ENCODE measurements around the gene PECR. TPM values are rescaled to one million over a fixed set of nuclear protein-coding genes. Genes with fewer than 3 reads are reported as not detected.
A peak's percentile ranks its signal among the peaks of the same experiment; 100 is the strongest.

Gene PECR
- total RNA-seq, 1 experiment from 2014 or later = 13.9 TPM

DNA sequence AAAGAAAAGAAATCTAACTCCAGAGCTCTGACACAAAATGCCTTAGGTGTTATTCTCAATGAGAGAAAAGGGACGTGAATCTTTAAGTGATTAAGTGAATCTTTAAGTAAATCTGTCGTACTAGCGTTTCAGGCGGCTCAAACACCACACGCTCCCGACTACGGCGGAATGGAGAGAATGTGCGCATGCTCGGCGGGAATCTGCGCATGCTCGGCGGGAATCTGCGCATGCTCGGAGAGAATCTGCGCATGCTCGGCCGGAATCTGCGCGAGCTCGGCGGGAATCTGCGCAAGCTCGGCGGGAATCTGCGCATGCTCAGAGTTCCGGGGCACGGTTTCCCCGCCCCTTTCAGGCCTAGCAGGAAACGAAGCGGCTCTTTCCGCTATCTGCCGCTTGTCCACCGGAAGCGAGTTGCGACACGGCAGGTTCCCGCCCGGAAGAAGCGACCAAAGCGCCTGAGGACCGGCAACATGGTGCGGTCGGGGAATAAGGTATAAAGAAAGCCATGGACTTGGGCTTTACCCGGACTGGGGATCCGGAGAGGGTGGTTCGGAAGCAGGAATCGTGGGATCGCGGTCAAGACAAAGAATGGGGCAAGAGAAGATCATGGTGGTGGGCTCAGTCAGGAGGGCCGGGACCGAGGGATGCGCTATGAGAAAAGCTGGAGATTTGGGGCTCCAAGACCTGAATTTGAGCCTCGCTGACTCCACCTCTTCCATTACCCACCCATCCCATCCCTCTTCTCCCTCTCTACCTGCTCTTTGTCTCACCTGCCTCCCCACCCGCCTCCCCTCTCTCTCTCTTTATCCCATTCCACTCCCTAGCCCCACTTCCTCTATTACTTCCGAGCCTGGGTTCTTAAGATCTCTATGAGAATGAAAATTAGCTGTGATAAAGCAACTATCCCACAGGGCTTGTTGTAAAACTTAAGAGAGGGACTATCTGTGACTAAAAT, 27.6 kb upstream of the PECR start, which contains the start of gene XRCC5:
Gene XRCC5, plus strand, starts transcription at position 382 of the 955 bp plus-strand sequence. Its CDS starts 89 bp downstream, at position 471.
- DNase-seq (ENCODE audit: low spot score) = peak; percentile 97
- ChIA-PET CTCF (interaction anchor here (0.7 to 3.0 kb wide), 8 partner anchors 26 to 159 kb away, joined by 3 to 22 read pairs (median 4); partner anchors contain the start of genes PECR and TMEM169), POLR2A (interaction anchor here (3.5 kb wide), 1 partner anchor 27 kb away, joined by 46 read pairs; the partner anchor contains the start of genes PECR and TMEM169)
- peaks cover 46% of the 10 kb centered on the region for H3K36me3 Mint-ChIP-seq
- H3K4me3 Mint-ChIP-seq = peak within 1 kb of the TSS; percentile 100
- peak; percentile 71 for ATAC-seq
- H3K27me3 Mint-ChIP-seq (ENCODE audit: low read depth) = no peaks in the 10 kb centered on the region; the same call in 1 of the 2 replicates
- no peaks in the 10 kb centered on the region for H3K9me3 Mint-ChIP-seq
- peak within 1 kb of the TSS; percentile 99 for H3K27ac Mint-ChIP-seq
- peaks cover 49% of the 10 kb centered on the region for H3K4me1 Mint-ChIP-seq
- TF ChIP-seq GRHL2 (CRISPR knock-in tag; IDR thresholded peaks at IDR 0.05; ENCODE audit: insufficient replicate concordance, severe bottlenecking) = no peak
- TF ChIP-seq, protein P1, sequence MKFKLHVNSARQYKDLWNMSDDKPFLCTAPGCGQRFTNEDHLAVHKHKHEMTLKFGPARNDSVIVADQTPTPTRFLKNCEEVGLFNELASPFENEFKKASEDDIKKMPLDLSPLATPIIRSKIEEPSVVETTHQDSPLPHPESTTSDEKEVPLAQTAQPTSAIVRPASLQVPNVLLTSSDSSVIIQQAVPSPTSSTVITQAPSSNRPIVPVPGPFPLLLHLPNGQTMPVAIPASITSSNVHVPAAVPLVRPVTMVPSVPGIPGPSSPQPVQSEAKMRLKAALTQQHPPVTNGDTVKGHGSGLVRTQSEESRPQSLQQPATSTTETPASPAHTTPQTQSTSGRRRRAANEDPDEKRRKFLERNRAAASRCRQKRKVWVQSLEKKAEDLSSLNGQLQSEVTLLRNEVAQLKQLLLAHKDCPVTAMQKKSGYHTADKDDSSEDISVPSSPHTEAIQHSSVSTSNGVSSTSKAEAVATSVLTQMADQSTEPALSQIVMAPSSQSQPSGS (CRISPR knock-in tag; IDR thresholded peaks at IDR 0.05; ENCODE audit: borderline replicate concordance, low read depth) = no peak
- no peak for TF ChIP-seq SMAD4 (CRISPR knock-in tag; IDR thresholded peaks at IDR 0.05)
- TF ChIP-seq, protein P2, sequence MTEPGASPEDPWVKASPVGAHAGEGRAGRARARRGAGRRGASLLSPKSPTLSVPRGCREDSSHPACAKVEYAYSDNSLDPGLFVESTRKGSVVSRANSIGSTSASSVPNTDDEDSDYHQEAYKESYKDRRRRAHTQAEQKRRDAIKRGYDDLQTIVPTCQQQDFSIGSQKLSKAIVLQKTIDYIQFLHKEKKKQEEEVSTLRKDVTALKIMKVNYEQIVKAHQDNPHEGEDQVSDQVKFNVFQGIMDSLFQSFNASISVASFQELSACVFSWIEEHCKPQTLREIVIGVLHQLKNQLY (CRISPR knock-in tag; IDR thresholded peaks at IDR 0.05) = no peak
- peak; percentile 65 for TF ChIP-seq GABPB1 (CRISPR knock-in tag; IDR thresholded peaks at IDR 0.05)
- no peak for TF ChIP-seq NR3C1 (CRISPR knock-in tag; conservative IDR thresholded peaks at IDR 0.05; ENCODE audit: low read depth)
- TF ChIP-seq, protein P3, sequence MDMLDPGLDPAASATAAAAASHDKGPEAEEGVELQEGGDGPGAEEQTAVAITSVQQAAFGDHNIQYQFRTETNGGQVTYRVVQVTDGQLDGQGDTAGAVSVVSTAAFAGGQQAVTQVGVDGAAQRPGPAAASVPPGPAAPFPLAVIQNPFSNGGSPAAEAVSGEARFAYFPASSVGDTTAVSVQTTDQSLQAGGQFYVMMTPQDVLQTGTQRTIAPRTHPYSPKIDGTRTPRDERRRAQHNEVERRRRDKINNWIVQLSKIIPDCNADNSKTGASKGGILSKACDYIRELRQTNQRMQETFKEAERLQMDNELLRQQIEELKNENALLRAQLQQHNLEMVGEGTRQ (CRISPR knock-in tag; IDR thresholded peaks at IDR 0.05) = 0 out of 2 replicates have a peak, but pooled peaks have one; percentile 6
- TF ChIP-seq, protein P4, sequence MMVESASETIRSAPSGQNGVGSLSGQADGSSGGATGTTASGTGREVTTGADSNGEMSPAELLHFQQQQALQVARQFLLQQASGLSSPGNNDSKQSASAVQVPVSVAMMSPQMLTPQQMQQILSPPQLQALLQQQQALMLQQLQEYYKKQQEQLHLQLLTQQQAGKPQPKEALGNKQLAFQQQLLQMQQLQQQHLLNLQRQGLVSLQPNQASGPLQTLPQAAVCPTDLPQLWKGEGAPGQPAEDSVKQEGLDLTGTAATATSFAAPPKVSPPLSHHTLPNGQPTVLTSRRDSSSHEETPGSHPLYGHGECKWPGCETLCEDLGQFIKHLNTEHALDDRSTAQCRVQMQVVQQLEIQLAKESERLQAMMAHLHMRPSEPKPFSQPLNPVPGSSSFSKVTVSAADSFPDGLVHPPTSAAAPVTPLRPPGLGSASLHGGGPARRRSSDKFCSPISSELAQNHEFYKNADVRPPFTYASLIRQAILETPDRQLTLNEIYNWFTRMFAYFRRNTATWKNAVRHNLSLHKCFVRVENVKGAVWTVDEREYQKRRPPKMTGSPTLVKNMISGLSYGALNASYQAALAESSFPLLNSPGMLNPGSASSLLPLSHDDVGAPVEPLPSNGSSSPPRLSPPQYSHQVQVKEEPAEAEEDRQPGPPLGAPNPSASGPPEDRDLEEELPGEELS (CRISPR knock-in tag; IDR thresholded peaks at IDR 0.05) = peak; percentile 76
- TF ChIP-seq NFE2L1 (CRISPR knock-in tag; IDR thresholded peaks at IDR 0.05) = peak; percentile 77; the same call in 1 of the 2 replicates
- TF ChIP-seq, protein P5, sequence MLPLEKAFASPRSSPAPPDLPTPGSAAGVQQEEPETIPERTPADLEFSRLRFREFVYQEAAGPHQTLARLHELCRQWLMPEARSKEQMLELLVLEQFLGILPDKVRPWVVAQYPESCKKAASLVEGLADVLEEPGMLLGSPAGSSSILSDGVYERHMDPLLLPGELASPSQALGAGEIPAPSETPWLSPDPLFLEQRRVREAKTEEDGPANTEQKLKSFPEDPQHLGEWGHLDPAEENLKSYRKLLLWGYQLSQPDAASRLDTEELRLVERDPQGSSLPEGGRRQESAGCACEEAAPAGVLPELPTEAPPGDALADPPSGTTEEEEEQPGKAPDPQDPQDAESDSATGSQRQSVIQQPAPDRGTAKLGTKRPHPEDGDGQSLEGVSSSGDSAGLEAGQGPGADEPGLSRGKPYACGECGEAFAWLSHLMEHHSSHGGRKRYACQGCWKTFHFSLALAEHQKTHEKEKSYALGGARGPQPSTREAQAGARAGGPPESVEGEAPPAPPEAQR (CRISPR knock-in tag; IDR thresholded peaks at IDR 0.05) = no peak
- TF ChIP-seq NFYB (CRISPR knock-in tag; conservative IDR thresholded peaks at IDR 0.05; ENCODE audit: low read depth) = no peak; the same call in 1 of the 2 replicates
- no peak for TF ChIP-seq ZNF416 (CRISPR knock-in tag; IDR thresholded peaks at IDR 0.05)
- TF ChIP-seq IRF1 (CRISPR knock-in tag; IDR thresholded peaks at IDR 0.05) = peak; percentile 78
- TF ChIP-seq PRDM15 (CRISPR knock-in tag; IDR thresholded peaks at IDR 0.05) = peak; percentile 62
- TF ChIP-seq TCF7 (CRISPR knock-in tag; IDR thresholded peaks at IDR 0.05; ENCODE audit: low read depth) = 0 out of 2 replicates have a peak, but pooled peaks have one; percentile 64
- peak; percentile 62 for TF ChIP-seq FOXK1 (CRISPR knock-in tag; IDR thresholded peaks at IDR 0.05)
- TF ChIP-seq, protein P6, sequence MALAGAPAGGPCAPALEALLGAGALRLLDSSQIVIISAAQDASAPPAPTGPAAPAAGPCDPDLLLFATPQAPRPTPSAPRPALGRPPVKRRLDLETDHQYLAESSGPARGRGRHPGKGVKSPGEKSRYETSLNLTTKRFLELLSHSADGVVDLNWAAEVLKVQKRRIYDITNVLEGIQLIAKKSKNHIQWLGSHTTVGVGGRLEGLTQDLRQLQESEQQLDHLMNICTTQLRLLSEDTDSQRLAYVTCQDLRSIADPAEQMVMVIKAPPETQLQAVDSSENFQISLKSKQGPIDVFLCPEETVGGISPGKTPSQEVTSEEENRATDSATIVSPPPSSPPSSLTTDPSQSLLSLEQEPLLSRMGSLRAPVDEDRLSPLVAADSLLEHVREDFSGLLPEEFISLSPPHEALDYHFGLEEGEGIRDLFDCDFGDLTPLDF (CRISPR knock-in tag; IDR thresholded peaks at IDR 0.05) = 0 out of 2 replicates have a peak, but pooled peaks have one; percentile 47
- 0 out of 2 replicates have a peak, but pooled peaks have one; percentile 67 for TF ChIP-seq ZNF232 (CRISPR knock-in tag; IDR thresholded peaks at IDR 0.05)
- TF ChIP-seq MAX (CRISPR knock-in tag; IDR thresholded peaks at IDR 0.05) = peak; percentile 89
- peak; percentile 74 for TF ChIP-seq SP1 (CRISPR knock-in tag; conservative IDR thresholded peaks at IDR 0.05)
- TF ChIP-seq, protein P7, sequence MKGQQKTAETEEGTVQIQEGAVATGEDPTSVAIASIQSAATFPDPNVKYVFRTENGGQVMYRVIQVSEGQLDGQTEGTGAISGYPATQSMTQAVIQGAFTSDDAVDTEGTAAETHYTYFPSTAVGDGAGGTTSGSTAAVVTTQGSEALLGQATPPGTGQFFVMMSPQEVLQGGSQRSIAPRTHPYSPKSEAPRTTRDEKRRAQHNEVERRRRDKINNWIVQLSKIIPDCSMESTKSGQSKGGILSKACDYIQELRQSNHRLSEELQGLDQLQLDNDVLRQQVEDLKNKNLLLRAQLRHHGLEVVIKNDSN (CRISPR knock-in tag; IDR thresholded peaks at IDR 0.05) = peak; percentile 53; the same call in 1 of the 2 replicates
